HG03097 (cell line): Measurements from ENCODE around the gene LAMP1.
A peak's percentile ranks its signal among the peaks of the same experiment; 100 is the strongest.
"Not testable (repeated sequence)": the region's sequence is repeated elsewhere in the genome, so short reads cannot be mapped to it uniquely, and the experiment has no call there.

Experiments
- ATAC-seq: cut with Tn5 transposase; IDR thresholded peaks from one replicate; pipeline ENCODE4 v1.9.1; 2021; ENCODE audit not compliant: unreplicated experiment, low FRiP score

Gene LAMP1, protein sequence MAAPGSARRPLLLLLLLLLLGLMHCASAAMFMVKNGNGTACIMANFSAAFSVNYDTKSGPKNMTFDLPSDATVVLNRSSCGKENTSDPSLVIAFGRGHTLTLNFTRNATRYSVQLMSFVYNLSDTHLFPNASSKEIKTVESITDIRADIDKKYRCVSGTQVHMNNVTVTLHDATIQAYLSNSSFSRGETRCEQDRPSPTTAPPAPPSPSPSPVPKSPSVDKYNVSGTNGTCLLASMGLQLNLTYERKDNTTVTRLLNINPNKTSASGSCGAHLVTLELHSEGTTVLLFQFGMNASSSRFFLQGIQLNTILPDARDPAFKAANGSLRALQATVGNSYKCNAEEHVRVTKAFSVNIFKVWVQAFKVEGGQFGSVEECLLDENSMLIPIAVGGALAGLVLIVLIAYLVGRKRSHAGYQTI

DNA sequence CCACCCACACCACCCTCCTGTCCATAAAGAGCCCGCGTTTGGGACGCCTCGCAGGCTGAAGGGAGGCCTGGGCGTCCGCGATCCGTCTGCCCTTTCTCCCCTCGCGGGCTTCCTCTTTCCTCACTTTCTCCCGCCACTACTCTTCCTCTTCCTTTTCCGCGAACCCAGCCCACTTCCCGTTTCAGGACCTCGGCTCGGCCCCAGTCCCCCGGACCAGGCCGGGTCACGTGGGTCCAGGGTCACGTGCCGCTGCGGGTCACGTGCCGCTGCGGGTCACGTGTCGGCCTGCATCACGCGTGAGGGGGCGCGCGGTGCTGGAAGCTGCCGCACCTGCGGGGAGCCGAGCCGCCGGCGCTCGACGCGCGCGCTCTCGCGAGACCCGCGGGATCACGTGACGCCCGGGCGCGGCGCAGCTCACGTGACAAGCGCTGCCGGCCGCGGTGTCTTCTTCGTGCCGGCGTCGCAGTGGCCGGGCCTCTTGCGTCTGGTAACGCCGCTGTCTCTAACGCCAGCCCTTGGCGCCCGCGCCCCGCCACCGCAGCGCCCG, at the start of gene LAMP1:
Gene LAMP1, plus strand, starts transcription at position 417 of the 547 bp plus-strand sequence. CDS start 196 bp downstream, outside the sequence.
- peak; percentile 76 for ATAC-seq

DNA sequence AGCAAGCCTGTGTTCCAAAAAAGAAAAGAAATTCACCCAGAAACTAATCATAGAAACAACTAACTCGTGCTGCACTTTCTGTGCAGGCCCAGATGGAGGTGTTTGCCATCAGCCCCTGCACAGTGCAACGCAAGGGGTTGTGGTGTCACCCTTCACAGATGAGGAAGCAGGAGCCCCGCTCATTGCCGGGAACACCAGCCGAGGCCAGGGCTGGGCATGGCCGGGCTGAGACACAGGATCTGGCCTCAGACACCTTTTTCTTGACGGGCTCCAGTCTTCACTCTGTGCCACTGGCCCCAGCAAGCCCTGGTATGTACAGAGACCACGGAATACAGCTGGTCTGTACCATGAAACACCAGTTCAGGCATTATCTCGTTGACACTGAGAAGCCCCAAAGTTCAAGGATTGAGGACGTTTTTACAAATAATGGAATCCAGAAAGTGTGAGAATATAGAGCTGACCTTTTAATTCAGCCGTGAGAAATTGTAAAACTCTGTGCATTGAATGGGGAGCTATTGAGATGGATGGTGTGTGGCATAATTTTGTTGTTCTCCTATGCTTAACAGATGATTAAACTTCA, 44.4 kb upstream of the LAMP1 start:
- no peak for ATAC-seq

DNA sequence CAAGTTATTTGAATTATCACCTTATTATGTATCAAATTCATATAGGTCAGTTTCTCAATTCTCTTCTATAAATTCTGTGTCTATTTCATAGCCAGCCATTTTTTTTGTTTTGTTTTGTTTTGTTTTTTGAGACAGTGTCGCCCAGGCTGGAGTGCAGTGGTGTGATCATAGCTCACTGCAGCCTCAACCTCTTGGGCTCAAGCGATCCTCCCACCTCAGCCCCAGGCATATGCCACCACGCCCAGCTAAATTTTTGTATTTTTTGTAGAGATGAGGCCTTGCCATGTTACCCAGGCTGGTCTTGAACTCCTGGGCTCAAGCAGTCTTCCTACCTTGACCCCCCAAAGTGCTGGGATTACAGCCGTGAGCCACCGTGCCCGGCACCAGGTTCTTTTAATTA, 39.1 kb upstream of the LAMP1 start:
- ATAC-seq, result not testable (repeated sequence)

DNA sequence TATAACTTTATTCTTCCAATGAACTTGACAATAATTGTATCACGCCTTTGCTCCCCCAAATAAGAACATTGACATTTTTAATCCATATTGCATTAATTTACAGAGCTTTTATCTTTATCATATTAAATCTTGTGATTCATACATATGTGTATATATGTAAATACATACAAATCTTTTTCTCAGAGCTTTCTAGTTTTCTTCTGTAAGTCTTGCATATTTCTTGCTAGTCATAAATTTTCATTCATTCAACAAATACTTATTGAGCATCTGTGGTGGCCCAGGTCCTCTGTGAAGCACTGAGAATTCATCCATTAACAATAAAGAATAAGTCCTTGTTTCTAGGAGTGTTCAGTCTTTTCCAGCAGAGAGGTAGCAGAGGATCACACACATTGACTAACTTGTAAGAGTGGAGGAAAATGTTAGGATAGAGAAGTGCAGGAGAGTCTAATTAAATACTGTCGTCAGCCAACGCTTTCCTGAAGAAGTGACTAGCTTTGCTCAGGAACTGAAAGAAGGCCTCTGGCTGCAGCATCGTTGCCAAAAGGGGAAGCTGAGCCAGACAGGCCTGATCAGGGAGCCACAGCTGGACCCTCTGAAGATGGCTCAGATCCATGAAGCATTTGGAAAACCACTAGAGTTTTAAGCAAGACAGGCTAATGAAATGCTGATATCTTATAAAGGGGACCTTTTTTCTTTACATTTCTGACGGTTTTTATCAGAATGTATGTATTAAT, 38.6 kb upstream of the LAMP1 start:
- ATAC-seq, result no peak

DNA sequence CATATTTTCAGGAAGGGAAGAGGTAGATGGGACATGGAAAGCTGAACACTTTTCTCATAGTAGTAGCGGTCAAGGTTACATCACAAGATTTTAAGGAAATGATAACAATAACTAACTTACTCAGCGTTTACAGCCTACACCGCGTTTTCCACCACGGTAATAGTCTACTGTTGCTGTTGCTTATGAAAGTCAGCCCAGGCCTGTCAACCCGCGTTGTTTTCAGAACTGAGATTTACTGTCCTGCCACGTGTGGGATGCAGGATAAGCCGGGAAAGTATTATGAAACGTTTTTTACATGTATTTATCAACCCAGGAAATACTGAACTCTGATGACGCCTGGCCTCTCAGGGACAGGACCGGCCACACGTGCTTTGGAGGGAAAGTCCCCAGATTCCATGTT, 36.0 kb upstream of the LAMP1 start:
- ATAC-seq, result no peak

DNA sequence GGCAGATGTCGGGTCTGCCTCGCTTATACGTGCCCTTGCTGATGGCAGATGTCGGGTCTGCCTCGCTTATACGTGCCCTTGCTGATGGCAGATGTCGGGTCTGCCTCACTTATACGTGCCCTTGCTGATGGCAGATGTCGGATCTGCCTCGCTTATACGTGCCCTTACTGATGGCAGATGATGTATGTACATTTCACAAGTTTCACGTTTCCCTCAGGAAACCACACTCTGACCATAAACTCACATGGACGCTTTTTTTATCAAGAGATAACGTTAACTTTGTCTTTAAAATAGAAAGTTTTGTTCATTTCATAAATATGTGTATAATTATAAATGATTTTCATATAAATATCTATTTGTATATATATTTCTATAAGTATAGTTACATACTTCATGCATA, 34.0 kb upstream of the LAMP1 start:
- not testable (repeated sequence) for ATAC-seq

DNA sequence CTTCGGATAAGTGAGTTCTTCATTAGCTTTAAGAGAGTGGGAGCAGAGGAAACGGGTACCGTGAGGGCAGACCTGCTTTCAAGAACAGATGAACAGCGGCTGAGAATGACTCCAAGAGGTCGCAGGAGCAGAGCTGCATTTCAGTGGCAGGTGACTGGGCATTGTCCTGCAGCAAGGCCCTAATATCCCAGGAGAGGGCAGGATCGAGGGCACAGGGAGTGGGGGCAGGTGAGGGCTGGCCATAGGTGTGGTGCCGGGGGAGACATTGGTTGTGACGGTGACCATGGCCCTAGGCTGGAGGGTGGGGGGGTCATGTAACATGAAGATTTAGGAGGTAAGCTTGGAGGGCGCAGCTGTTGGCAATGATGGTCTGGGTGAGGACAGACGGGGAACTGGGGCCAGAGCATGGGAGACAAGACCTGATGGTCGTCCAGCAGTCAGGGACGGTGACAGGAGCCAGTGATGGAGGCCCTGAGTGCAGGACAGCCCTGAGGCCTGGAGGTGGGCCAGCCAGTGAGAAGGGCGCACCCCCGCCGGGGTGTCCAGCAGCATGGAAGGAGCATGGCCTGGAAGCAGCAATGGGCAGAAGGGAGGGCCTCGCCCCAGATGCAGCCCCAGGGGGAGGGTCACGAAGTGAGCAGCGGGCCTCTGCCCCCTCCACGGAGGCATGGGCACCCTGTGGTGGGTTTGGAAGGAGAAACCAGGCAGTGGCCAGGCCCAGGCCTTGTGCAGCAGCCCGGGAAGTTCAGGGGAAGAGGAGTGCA, 29.2 kb upstream of the LAMP1 start:
- no peak for ATAC-seq

DNA sequence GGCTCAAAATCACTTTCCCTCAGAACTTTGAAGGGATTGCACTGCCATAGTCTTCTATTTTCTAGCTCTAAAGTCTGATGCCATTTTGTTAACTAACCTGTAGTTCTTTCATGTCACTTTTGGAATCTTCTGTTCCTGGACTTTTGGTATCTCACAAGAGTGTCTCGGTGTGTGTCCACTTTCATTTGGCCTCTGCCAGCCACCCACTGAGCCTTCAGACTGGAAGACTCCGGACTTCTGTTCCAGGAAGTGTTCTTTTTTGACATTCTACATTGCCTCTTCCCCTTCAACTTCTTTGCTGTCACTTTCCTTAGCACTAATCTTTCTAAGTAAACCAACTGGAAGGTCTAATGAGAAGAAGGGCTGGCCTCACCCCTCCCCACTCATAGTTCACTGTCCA, 25.0 kb upstream of the LAMP1 start:
- no peak for ATAC-seq

DNA sequence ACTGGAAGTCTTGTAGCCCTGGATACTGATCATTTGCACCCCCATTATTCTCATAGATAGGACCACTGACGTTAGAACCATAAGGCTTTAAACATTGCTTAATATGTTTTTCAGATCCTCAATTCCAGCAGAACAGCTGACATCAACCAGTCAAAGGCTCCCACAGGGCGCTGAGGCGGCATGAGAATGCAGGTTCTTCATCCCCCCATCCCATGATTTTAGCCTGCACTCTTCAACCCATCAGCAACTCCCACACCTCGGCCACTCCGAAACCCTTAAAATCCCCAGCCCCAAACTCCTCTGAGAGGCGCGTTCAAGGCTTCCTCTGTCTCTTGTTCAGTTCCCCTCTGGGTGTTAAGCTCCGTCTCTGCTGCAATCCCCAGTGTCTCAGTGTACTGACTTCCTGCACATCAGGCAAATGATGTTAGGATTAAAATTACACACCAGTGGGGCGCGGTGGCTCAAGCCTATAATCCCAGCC, 24.3 kb upstream of the LAMP1 start:
- ATAC-seq, result no peak

DNA sequence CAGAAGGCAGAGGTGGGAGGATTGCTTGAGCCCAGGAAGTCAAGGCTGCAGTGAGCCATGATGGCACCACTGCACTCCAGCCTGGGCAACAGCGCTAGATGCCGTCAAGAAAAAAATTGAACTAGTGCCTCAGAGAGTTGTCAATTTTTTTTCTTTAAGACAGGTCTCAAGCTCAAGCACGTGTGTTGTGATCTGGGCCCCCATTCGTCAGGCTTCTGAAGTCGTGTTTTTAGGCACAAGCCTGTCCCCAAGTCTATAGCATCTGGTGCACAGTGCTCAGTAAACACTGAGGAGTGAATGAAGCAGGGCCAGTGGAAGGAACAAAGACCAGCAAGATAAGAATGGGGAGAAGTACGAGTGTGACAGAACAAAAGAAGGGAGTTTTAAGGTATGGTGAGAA, 23.7 kb upstream of the LAMP1 start:
- no peak for ATAC-seq

DNA sequence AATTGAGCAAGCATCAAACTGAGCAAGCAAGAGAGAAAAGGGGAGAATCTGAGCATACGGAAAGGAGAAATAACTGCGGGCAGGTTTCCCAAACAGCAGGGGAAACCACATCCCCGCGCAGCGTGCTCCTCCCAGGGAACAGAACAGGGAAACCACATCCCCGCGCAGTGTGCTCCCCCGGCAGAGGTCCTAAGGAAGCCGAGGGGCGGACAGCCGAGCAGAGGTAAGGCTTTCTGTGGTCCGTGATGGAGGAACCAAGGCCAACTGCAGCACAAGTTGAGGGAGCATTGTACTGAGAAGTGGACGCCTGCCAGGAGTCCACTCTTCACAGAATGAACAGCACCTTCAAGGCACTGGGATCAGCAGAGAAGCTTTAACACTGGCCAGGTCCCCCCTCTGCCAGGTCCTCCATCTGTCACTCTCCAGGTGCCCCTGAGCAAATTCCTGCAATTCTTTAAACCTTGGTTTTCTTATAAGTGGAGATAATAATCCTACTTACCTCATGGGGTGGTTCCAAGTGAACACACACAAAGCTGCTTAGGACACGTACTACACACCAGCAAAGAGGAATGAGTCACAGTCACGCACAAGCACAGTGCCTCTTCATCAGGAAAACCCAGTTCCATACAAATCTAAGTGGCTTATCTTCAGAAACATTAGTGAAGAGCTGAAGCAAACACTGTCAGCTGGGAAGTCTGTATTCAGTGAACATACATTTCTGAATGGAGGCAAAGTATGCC, 23.0 kb upstream of the LAMP1 start:
- no peak for ATAC-seq

DNA sequence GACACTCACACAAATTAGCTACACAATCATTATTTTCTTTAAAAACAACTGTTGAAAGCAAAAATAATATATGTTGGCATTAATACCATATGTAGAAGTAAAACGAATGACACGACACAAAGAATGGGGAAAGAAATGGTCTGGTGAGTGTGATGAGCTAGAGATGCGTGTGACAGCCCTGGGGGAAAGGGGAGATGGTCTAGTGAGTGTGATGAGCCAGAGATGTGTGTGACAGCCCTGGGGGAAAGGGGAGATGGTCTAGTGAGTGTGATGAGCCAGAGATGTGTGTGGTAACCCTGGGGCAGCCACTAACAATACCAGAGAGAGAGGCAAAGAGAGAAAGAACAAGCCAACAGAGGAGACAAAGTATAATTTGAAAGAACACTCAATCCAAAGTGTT, 22.3 kb upstream of the LAMP1 start:
- no peak for ATAC-seq

DNA sequence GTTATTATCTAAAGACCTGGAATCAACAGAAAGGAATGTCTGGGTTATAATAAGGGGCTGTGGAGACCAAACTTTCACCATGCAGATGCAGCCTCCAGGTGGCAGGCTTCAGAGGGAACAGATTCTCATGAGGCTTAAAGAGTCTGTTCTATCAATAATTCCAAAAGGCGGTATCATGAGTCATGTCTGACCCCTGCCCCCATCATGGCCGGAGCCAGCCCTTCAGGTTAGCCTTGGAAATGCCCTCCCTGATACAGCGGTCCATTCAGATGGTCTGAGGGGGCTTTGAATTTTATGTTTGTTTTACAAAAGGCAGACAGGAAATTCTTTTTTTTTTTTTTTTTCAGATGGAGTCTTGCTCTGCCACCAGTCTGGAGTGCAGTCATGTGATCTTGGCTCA, 21.7 kb upstream of the LAMP1 start:
- no peak for ATAC-seq

DNA sequence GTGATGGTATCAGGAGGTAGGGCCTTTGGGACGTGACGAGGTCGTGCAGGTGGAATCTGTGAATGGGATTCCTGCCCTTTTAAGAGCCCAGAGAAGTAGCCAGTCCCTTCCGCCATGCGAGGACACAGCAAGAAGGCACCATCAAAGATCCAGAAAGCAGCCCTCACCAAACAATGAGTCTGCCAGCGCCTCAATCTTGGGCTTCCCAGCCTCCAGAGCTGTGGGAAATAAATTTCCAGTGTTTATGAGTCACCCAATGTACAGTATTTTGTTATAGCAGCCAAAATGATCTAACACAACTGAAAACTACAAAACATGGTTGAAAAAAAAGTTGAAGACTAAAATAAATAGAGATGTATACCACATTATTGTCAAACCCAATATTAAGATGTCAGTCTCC, 16.9 kb upstream of the LAMP1 start:
- ATAC-seq, result no peak

DNA sequence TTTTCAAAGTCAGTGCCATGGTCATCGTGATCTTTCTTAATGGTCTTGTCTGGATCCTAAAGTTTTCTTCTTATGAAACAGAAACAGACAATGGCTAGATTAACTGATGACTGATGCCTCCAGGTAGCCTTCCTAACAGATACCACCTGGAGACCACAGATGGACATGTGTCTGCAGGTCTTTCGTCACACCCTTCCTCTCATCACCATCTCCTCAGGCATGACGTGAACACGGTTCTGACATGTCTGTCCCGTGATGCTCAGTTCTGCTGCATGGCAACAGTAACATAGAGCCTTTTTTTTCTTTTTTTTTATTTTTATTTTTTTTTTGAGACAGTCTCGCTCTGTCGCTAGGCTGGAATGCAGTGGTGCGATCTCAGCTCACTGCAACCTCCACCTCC, 13.1 kb upstream of the LAMP1 start:
- no peak for ATAC-seq

DNA sequence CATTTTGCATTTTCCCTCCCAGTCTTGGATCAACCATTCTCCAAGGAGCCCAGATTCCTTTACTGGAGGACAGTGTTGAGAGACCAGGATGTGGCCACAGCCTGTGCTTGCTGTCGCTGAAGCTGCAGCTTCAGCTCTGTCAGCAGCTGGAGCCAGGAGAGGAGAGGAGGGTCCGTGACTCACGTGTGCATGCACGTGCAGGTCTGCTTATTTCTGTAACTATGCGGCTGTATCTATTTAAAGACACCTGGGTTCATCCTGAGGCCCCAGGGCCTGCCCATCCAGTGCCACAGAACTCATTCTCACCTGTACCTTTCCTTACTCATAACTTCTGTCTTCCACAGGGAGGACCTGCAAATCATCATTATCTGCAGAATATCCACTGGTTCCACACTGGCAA, 8.2 kb upstream of the LAMP1 start:
- no peak for ATAC-seq

DNA sequence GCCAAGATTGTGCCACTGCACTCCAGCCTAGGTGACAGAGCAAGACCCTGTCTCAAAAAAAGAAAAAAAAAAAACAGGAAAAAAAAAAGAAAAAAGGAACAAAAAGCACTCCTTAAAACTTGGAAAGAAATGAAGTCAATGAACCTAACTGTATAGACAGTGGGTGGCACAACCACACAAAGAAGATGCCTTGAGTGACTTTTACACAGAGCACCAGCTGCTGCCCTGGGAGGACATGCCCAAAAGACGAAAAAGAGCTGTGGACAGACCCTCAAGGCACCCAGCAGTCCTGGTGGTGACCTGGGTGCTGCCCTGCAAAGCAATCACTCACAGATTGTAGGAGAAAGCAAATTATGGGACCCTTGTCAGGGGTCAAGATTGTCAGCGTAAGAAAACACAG, 5.9 kb upstream of the LAMP1 start:
- ATAC-seq, result no peak

DNA sequence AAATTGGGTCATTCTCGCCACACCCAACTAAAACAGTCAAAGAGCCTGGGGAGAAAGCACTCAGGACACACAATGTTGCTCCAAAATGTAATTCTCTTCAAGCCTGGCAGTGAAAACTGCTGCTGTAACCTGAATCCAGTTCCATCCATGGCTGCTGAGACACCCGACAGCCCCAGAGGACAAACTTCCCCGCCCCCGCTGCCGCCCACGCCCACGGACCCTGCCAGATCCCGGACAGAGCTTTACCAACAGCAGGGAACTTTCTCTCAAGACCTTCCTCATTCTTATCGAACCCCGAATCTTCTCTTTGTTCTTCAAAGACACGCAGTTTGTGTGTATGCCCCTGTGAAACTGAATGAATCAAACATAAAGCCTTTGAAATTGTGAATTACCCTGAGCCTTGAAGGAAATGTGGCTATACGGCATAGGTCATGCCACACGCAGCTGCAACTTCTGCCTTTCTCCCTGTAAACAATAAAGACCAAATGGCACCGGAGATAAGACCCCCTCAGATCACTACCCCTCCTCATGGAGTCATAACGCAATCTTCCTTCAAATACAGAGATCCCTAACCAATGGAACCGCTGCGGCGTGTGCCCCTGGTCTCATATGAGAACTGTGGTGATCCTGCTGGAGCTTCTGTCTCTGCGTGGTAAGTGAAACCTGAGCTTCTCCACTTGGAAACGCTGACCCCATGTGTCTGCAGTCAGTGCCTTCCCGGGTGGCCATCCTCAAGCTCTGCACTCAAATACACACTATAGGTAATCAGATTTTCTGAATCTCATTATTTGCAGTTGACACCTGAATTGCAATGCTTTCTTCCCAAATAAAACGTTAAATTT, 4.8 kb upstream of the LAMP1 start:
- ATAC-seq, result no peak

DNA sequence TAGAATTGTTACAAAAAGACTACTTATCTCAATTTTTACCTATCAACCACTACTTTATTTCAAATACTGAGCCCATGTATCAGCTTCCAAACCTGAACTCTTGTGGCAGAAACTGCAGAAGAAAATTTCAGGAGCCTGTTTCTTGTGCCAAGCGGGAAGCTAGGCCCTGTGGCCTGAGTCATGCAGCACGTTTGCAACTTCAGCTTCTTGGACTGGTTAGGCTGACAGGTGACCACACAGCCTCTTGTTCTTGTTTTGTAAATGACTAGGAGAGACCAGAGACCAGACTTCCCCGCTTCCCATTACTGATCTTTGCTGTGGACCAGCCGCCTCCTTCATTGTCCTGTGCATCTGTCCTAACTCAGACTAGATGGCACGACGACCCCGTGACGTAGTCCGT, 3.4 kb upstream of the LAMP1 start:
- ATAC-seq, result no peak
